Spleen (tissue), 13 donors: ENCODE results near the gene EIF3K. TPM values are rescaled to one million over a fixed set of nuclear protein-coding genes. Genes with fewer than 3 reads are reported as not detected.

Experiments used
- DNase-seq: peaks from one replicate; pipeline ENCODE4 v3.0.0-alpha.2; 2020
- H3K27ac ChIP-seq, 8 donors: fragments of 200-600 bp; sonication (generic) in 7 of 8; 1 replicate in 4 of 8; 2 replicates in 4 of 8; pipeline versions ENCODE4 v1.5.0 to v1.8.0; 2016 to 2021; ENCODE audit warnings: inconsistent platforms in 4 of 8, mild to moderate bottlenecking in 4 of 8, moderate library complexity in 1 of 8
- H3K27me3 ChIP-seq, 7 donors: fragments of 200-600 bp; sonication (generic) in 6 of 7; replicated peaks in 1 of 7; 1 replicate in 4 of 7; 2 replicates in 3 of 7; pipeline versions ENCODE4 v1.5.0 to v1.8.0; 2016 to 2021; ENCODE audit warnings: inconsistent platforms in 3 of 7, mild to moderate bottlenecking in 1 of 7
- H3K36me3 ChIP-seq, 6 donors: fragments of 200-600 bp; sonication (generic) in 5 of 6; 1 replicate in 4 of 6; 2 replicates in 2 of 6; pipeline versions ENCODE4 v1.5.0 to v1.8.0; 2016 to 2021; ENCODE audit warnings: inconsistent platforms in 2 of 6
- H3K4me1 ChIP-seq, 6 donors: fragments of 200-600 bp; sonication (generic) in 5 of 6; 1 replicate in 3 of 6; 2 replicates in 3 of 6; pipeline versions ENCODE4 v1.5.0 to v1.8.0; 2016 to 2021; ENCODE audit warnings: inconsistent platforms in 3 of 6
- H3K4me3 ChIP-seq, 8 donors: fragments of 200-600 bp; sonication (generic) in 7 of 8; 1 replicate in 4 of 8; 2 replicates in 4 of 8; pipeline versions ENCODE4 v1.5.0 to v1.8.0; 2016 to 2021; ENCODE audit warnings: inconsistent platforms in 4 of 8, mild to moderate bottlenecking in 4 of 8, moderate library complexity in 2 of 8
- H3K9me3 ChIP-seq, 8 donors: fragments of 200-600 bp; sonication (generic) in 7 of 8; 1 replicate in 4 of 8; 2 replicates in 4 of 8; pipeline versions ENCODE4 v1.5.0 to v1.8.0; 2016 to 2021; ENCODE audit warnings: inconsistent platforms in 4 of 8
- CTCF ChIP-seq, 11 experiments: fragments of 200-600 bp in 7 of 11; fragments of 450-650 bp in 4 of 11; sonication (generic) in 4 of 11; IDR thresholded peaks in 8 of 11; conservative IDR thresholded peaks in 3 of 11; 1 replicate in 7 of 11; 2 replicates in 4 of 11; pipeline versions ENCODE4 v1.4.0 to v1.8.0; 2016 to 2021; ENCODE audit warnings: antibody characterized with exemption in 11 of 11, inconsistent platforms in 4 of 11, mild to moderate bottlenecking in 1 of 11
- POLR2A ChIP-seq, 3 donors: fragments of 450-650 bp; IDR thresholded peaks; one replicate each; pipeline ENCODE4 v1.5.1; 2017; ENCODE audit warnings: antibody characterized with exemption in 3 of 3, mild to moderate bottlenecking in 1 of 3
- POLR2AphosphoS5 ChIP-seq, 3 donors: sonication (generic); formaldehyde crosslinking; IDR thresholded peaks; one replicate each; pipeline ENCODE4 v1.5.1; 2017; ENCODE audit warnings: antibody characterized with exemption in 3 of 3
- WGBS, 5 donors: extraction: QIAGEN DNeasy Blood & Tissue Kit in 3 of 5; methylation state at CpG; one replicate each; pipeline versions ENCODE4 v1.1.5 to v1.1.7; 2013 to 2018; 5-methylcytosine and 5-hydroxymethylcytosine counted together
- intact Hi-C: fragments of 100-400 bp; cut with DNase I; formaldehyde crosslinking; loops from one replicate; pipeline ENCODE4 v1.15.0; 2023; ENCODE audit warnings: low total_unique reads
- long read RNA-seq, 2 donors: transcript quantifications; one replicate each; lab custom pipeline, GENCODE V29; 2026
- polyA plus RNA-seq, 3 donors: library from polyadenylated mRNA; stranded (reverse); fragments of 200-250 nt; gene quantifications; one replicate each; pipeline ENCODE4 v1.2.1, GENCODE V29; 2013
- total RNA-seq, 7 donors: library from RNA; depleted of rRNA in 3 of 7; stranded (reverse); fragments of >200 nt in 3 of 7; fragmentation: NEBNext Ultra II Directional in 4 of 7; extraction: Animal tissue kit (Norgen Biotek cat#: 25700) in 4 of 7; gene quantifications; one replicate each; pipeline versions ENCODE4 v1.1.0 to v1.2.1, GENCODE V29; 2016 to 2021
- donor health status: healthy with polysubstance abuse.
- donor health status: DM: no; HTN: no; CAD: no; lungs with moderate emphysema.
- donor health status: DM: no; HTN: no; CAD: no.
- donor health status: Bipolar disorder and iron deficiency.
- donor health status: healthy.
- donor health status: DM: no; HTN: no; CAD: no.
- donor health status: DM: yes; HTN: yes; CAD: no.

The EIF3K gene
- total RNA-seq (100 to 1,000 TPM; 232 to 538 (median 244) TPM), polyA plus RNA-seq (100 to 1,000 TPM; 276 to 365 (median 328) TPM)
- long read RNA-seq, donor 1, transcript EIF3K-203 (7 exons, 1,327 nt) = minor isoform, 6 of 161 reads
- long read RNA-seq, donor 1, transcript EIF3K-201 (8 exons, 864 nt) = major isoform, 112 of 161 reads
- long read RNA-seq, donor 1, partial matches to known transcripts = 24 of 161 reads
- long read RNA-seq, donor 1, other reads (novel, unspliced or antisense) = 8 of 161 reads
- long read RNA-seq, donor 2, transcript EIF3K-203 (7 exons, 1,327 nt) = minor isoform, 13 of 111 reads
- long read RNA-seq, donor 2, transcript EIF3K-201 (8 exons, 864 nt) = major isoform, 78 of 111 reads
- long read RNA-seq, donor 2, partial matches to known transcripts = 16 of 111 reads
- long read RNA-seq, donor 2, other reads (novel, unspliced or antisense) = 0 of 111 reads

- TF ChIP-seq POLR2A (IDR thresholded peaks at IDR 0.05) (peak in 1 of 3 donors; percentile 30), POLR2AphosphoS5 (IDR thresholded peaks at IDR 0.05) (peak; percentile 96 to 98 (median 97)), CTCF (IDR thresholded peaks at IDR 0.05 in 8 of 11, conservative IDR thresholded peaks at IDR 0.05 in 3 of 11) (peak in 3 of 11 experiments; percentile 14 to 29 (median 22))
- H3K9me3 ChIP-seq = no peaks in the 10 kb centered on the region
- H3K4me1 ChIP-seq = peaks cover 11 to 75% (median 53%) of the 10 kb centered on the region in 6 donors
- peak; percentile 100 for DNase-seq
- 1 to 2% (median 1%) methylated on average over 19 to 64 of the region's 64 CpGs for WGBS, 5 donors
- intact Hi-C loops = no loop called here
- H3K36me3 ChIP-seq = peaks cover 4 to 56% (median 34%) of the 10 kb centered on the region in 6 donors
- no peaks in the 10 kb centered on the region for H3K27me3 ChIP-seq
- H3K4me3 ChIP-seq = peak within 1 kb of the TSS; percentile 82 to 95 (median 89)
- H3K27ac ChIP-seq = peak within 1 kb of the TSS; percentile 77 to 94 (median 90)
Observed at GRCh38 chr19:38618590-38619360, at the start of gene EIF3K. Gene EIF3K, plus strand, starts transcription at chr19:38619188. Its CDS starts 81 bp downstream, at chr19:38619269.

GRCh38 chr19:38569368-38569983, 49.5 kb upstream of the EIF3K start:
- H3K4me3 ChIP-seq = no peak overlapping the region
- no peaks in the 10 kb centered on the region for H3K9me3 ChIP-seq
- intact Hi-C loops = no loop called here
- H3K27me3 ChIP-seq = peaks cover 0 to 23% (median 13%) of the 10 kb centered on the region in 7 donors
- H3K27ac ChIP-seq = no peak overlapping the region
- no peak for DNase-seq
- 73 to 84% (median 77%) methylated on average over 6 of the region's 6 CpGs for WGBS, 5 donors
- TF ChIP-seq POLR2AphosphoS5 (IDR thresholded peaks at IDR 0.05) (no peak), POLR2A (IDR thresholded peaks at IDR 0.05) (no peak), CTCF (IDR thresholded peaks at IDR 0.05 in 8 of 11, conservative IDR thresholded peaks at IDR 0.05 in 3 of 11) (no peak)
- H3K36me3 ChIP-seq = no peaks in the 10 kb centered on the region
- peaks cover 0 to 13% (median 9%) of the 10 kb centered on the region in 6 donors for H3K4me1 ChIP-seq

GRCh38 chr19:38571682-38572081, 47.3 kb upstream of the EIF3K start:
- H3K4me1 ChIP-seq = no peaks in the 10 kb centered on the region
- H3K4me3 ChIP-seq = no peak overlapping the region
- WGBS, 5 donors = 74 to 88% (median 84%) methylated on average over 2 of the region's 2 CpGs
- H3K9me3 ChIP-seq = no peaks in the 10 kb centered on the region
- DNase-seq = no peak
- H3K27ac ChIP-seq = no peak overlapping the region
- no peaks in the 10 kb centered on the region for H3K36me3 ChIP-seq
- intact Hi-C loops = no loop called here
- peaks cover 0 to 4% (median 0%) of the 10 kb centered on the region in 7 donors for H3K27me3 ChIP-seq
- TF ChIP-seq CTCF (IDR thresholded peaks at IDR 0.05 in 8 of 11, conservative IDR thresholded peaks at IDR 0.05 in 3 of 11) (no peak), POLR2A (IDR thresholded peaks at IDR 0.05) (no peak), POLR2AphosphoS5 (IDR thresholded peaks at IDR 0.05) (no peak)
